PC-3 (cell line): ENCODE results near the gene SERAC1. TPM values are rescaled to one million over a fixed set of nuclear protein-coding genes. Genes with fewer than 3 reads are reported as not detected.

ENCODE experiments used
- ATAC-seq: fragments of 200-7000 bp; cut with Tn5 transposase; 2 replicates; pipeline ENCODE4 v1.9.1; 2020; ENCODE audit warnings: mild to moderate bottlenecking, moderate library complexity
- BruUV-seq: library from RNA; stranded (reverse); fragments of 400-500 nt; replicated peaks from 2 replicates; lab custom pipeline; 2021; lab: Mats Ljungman, UMichigan
- CTCF ChIA-PET: fragments of 300-600 bp; sonication (Branson Sonifier 250); formaldehyde crosslinking; loops from one replicate; lab custom pipeline; 2022; ENCODE audit warnings: antibody characterized with exemption; lab: Charles Lee
- POLR2A ChIA-PET: fragments of 300-600 bp; sonication (Branson Sonifier 250); formaldehyde crosslinking; loops from one replicate; lab custom pipeline; 2022; ENCODE audit warnings: antibody characterized with exemption; ENCODE audit not compliant: unreplicated experiment; lab: Charles Lee
- DNase-seq: peaks from one replicate; pipeline ENCODE4 v3.0.0-alpha.2; 2015
- H2AFZ ChIP-seq: fragments of 300-600 bp; sonication (generic); 2 replicates; pipeline ENCODE4 v1.6.0; 2016; ENCODE audit warnings: antibody characterized with exemption, low read length
- H3F3A ChIP-seq: fragments of 300-600 bp; sonication (generic); one replicate; pipeline ENCODE4 v1.6.0; 2017; ENCODE audit warnings: antibody characterized with exemption, low read length, control low read depth, mild to moderate bottlenecking; ENCODE audit not compliant: unreplicated experiment
- H3K27ac ChIP-seq: fragments of 300-600 bp; sonication (generic); 2 replicates; pipeline ENCODE4 v1.5.1; 2016; ENCODE audit warnings: mild to moderate bottlenecking, low read length
- H3K27me3 ChIP-seq: fragments of 300-600 bp; sonication (generic); 2 replicates; pipeline ENCODE4 v1.6.1; 2016; ENCODE audit warnings: low read length, mixed read lengths
- H3K36me3 ChIP-seq: fragments of 300-600 bp; sonication (generic); 2 replicates; pipeline ENCODE4 v1.6.1; 2016; ENCODE audit warnings: low read depth, mixed run types, low read length, mixed read lengths
- H3K4me1 ChIP-seq: fragments of 300-600 bp; sonication (generic); 2 replicates; pipeline ENCODE4 v1.5.1; 2016; ENCODE audit warnings: low read length; ENCODE audit not compliant: insufficient read depth
- H3K4me2 ChIP-seq: fragments of 300-600 bp; sonication (generic); 2 replicates; pipeline ENCODE4 v1.6.0; 2016; ENCODE audit warnings: low read length
- H3K4me3 ChIP-seq: fragments of 300-600 bp; sonication (generic); 2 replicates; pipeline ENCODE4 v1.5.1; 2016; ENCODE audit warnings: mild to moderate bottlenecking, low read length, mixed read lengths
- H3K79me2 ChIP-seq: fragments of 300-600 bp; sonication (generic); 2 replicates; pipeline ENCODE4 v1.6.1; 2017; ENCODE audit warnings: low read length, mixed read lengths
- H3K9ac ChIP-seq: fragments of 300-600 bp; sonication (generic); 2 replicates; pipeline ENCODE4 v1.6.0; 2016; ENCODE audit warnings: mild to moderate bottlenecking, low read length
- H3K9me2 ChIP-seq: fragments of 300-600 bp; sonication (generic); replicated peaks from 2 replicates; pipeline ENCODE4 v1.6.1; 2016; ENCODE audit warnings: mixed run types, low read length, mixed read lengths
- H3K9me3 ChIP-seq: fragments of 300-600 bp; sonication (generic); 2 replicates; pipeline ENCODE4 v1.6.1; 2016; ENCODE audit warnings: low read length, mixed read lengths
- H4K20me1 ChIP-seq: fragments of 300-600 bp; sonication (generic); 2 replicates; pipeline ENCODE4 v1.6.1; 2016; ENCODE audit warnings: low read length, mixed read lengths
- CTCF ChIP-seq: fragments of 300-600 bp; sonication (generic); conservative IDR thresholded peaks from 2 replicates; pipeline ENCODE4 v1.5.1; 2017; ENCODE audit warnings: antibody characterized with exemption, low read depth, mild to moderate bottlenecking, low read length
- EZH2 ChIP-seq: fragments of 300-600 bp; sonication (generic); IDR thresholded peaks from one replicate; pipeline ENCODE4 v1.6.1; 2017; ENCODE audit warnings: antibody characterized with exemption, mild to moderate bottlenecking, low read length; ENCODE audit not compliant: unreplicated experiment
- EZH2phosphoT487 ChIP-seq: fragments of 300-600 bp; sonication (generic); IDR thresholded peaks from 2 replicates; pipeline ENCODE4 v1.6.1; 2018; ENCODE audit warnings: mild to moderate bottlenecking, antibody characterized with exemption, low read length, borderline replicate concordance
- intact Hi-C: fragments of 100-400 bp; cut with micrococcal nuclease; formaldehyde crosslinking; loops from 2 replicates; pipeline ENCODE4 v1.9.0; 2023
- total RNA-seq: library from RNA; depleted of rRNA; stranded (reverse); fragments of >200 nt; gene quantifications from 2 replicates; pipeline ENCODE4 v1.2.3, GENCODE V29; 2014

SERAC1 gene
- total RNA-seq, 1 experiment from 2014 or later, result 3.9 TPM

DNA sequence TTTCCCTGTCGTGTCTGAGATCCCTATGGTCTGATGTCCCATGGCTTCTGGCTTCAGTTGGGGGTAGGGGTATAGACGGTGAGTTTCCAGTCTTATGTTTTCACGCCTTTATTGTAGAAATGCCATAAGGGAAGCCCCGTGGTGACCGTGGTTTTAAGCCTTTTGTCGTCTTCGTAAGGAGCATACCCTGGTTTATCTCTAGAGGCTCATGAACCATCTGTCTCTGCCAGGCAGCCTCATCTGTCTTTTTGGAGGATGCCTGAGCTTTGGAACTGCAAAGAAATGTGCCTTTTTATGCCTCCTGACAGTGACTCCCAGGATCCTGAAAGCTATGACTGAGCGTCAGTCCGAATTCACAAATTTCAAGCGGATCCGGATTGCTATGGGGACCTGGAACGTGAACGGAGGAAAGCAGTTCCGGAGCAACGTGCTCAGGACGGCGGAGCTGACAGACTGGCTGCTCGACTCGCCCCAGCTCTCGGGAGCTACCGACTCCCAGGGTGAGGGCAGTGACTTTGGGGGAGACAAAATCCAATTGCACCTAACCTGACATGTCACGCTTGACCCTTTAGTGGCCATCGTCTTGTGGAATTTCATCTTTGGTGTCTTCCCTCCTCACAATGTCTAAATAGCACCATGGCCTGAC is 101.8 kb downstream of the SERAC1 start:
- TF ChIP-seq EZH2, result no peak
- TF ChIP-seq CTCF, result no peak
- no peak for TF ChIP-seq EZH2phosphoT487
- ATAC-seq (no peak), DNase-seq (no peak)
- Histone ChIP-seq H3K27me3 (no peaks in the 10 kb centered on the region), H3K36me3 (0 out of 2 replicates have a peak, but pooled peaks cover 4% of the 10 kb centered on the region), H2AFZ (no peak overlapping the region), H3K4me3 (no peak overlapping the region), H3F3A (peaks cover 6% of the 10 kb centered on the region), H3K27ac (peak overlapping the region; percentile 98), H3K9me3 (no peaks in the 10 kb centered on the region), H4K20me1 (no peaks in the 10 kb centered on the region), H3K9ac (no peak overlapping the region), H3K4me2 (no peak overlapping the region), H3K79me2 (no peaks in the 10 kb centered on the region), H3K4me1 (peaks cover 43% of the 10 kb centered on the region), H3K9me2 (no peaks in the 10 kb centered on the region)
- CTCF ChIA-PET, result no interaction called here
- POLR2A ChIA-PET, result no interaction called here
- BruUV-seq, result no TSS peak
- intact Hi-C loops, result loop anchor here (5.0 kb wide), 1 partner anchor 39 kb away; no protein-coding TSS in a partner anchor

DNA sequence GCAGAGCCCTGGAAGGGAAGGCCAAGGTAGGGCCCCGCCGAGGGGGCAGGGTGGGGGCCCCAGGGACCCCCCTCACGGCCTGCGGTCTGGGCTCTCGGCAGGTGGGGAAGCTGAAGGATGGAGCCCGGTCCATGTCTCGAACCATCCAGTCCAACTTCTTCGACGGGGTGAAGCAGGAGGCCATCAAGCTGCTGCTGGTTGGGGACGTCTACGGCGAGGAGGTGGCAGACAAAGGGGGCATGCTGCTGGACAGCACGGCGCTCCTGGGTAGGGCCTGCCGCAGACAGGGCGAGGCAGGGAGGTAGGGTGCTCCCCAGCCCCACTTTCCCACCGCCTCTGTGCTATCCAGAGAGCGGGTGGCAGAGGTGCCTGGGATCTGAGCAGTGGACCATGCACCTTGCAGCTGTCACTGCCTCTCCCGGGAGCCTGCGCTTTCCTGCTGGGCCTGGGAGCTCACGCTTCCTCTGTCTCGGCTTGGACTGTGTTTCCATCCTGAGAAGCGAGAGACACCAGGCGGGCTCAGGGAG is 103.3 kb downstream of the SERAC1 start:
- no peak for DNase-seq
- H3K4me2 ChIP-seq, result no peak overlapping the region
- H3K27me3 ChIP-seq, result no peaks in the 10 kb centered on the region
- H2AFZ ChIP-seq, result no peak overlapping the region
- intact Hi-C loops, result loop anchor here (5.0 kb wide), 1 partner anchor 37 kb away; no protein-coding TSS in a partner anchor
- peaks cover 49% of the 10 kb centered on the region for H3K4me1 ChIP-seq
- no peaks in the 10 kb centered on the region for H3K9me3 ChIP-seq
- no peak overlapping the region for H3K27ac ChIP-seq
- no peak overlapping the region for H3K9ac ChIP-seq
- H3K36me3 ChIP-seq, result 0 out of 2 replicates have a peak, but pooled peaks cover 4% of the 10 kb centered on the region
- ChIA-PET CTCF (no interaction called here), POLR2A (no interaction called here)
- peaks cover 6% of the 10 kb centered on the region for H3F3A ChIP-seq
- BruUV-seq, result no TSS peak
- H3K9me2 ChIP-seq, result no peaks in the 10 kb centered on the region
- ATAC-seq, result no peak
- H3K79me2 ChIP-seq, result no peaks in the 10 kb centered on the region
- H4K20me1 ChIP-seq, result no peaks in the 10 kb centered on the region
- TF ChIP-seq EZH2 (no peak), EZH2phosphoT487 (no peak), CTCF (no peak)
- no peak overlapping the region for H3K4me3 ChIP-seq

DNA sequence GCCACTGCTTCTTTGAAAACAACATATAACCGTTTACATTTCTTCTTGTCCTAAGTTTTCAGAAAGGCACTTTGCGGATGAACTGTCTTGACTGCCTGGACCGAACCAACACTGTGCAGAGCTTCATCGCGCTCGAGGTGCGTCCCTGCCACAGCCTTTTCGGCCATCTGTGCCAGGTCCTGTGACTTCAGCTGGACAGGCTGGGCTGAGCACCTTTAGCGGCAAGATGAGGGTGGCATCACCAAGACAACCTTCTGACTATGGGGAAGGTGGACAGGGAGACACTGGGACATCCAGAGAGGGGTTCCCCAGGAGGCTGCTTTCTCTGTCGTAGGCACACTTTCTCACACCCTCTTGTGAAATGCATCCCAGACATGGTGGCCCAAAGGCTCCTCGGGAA is 104.3 kb downstream of the SERAC1 start:
- TF ChIP-seq EZH2 (no peak), CTCF (no peak), EZH2phosphoT487 (no peak)
- H3K27me3 ChIP-seq, result no peaks in the 10 kb centered on the region
- DNase-seq (no peak), ATAC-seq (no peak)
- H2AFZ ChIP-seq, result no peak overlapping the region
- H3F3A ChIP-seq, result no peaks in the 10 kb centered on the region
- H4K20me1 ChIP-seq, result no peaks in the 10 kb centered on the region
- H3K9ac ChIP-seq, result no peak overlapping the region
- peaks cover 43% of the 10 kb centered on the region for H3K4me1 ChIP-seq
- no peak overlapping the region for H3K4me3 ChIP-seq
- CTCF ChIA-PET, result no interaction called here
- intact Hi-C loops, result no loop called here
- no peaks in the 10 kb centered on the region for H3K9me2 ChIP-seq
- 0 out of 2 replicates have a peak, but pooled peaks cover 6% of the 10 kb centered on the region for H3K79me2 ChIP-seq
- no peak overlapping the region for H3K27ac ChIP-seq
- H3K9me3 ChIP-seq, result no peaks in the 10 kb centered on the region
- POLR2A ChIA-PET, result no interaction called here
- H3K4me2 ChIP-seq, result no peak overlapping the region
- H3K36me3 ChIP-seq, result 0 out of 2 replicates have a peak, but pooled peaks cover 4% of the 10 kb centered on the region
- no TSS peak for BruUV-seq
